ENCODE measurements around the gene GALNTL6. TPM values are rescaled to one million over a fixed set of nuclear protein-coding genes. Genes with fewer than 3 reads are reported as not detected.

GALNTL6 gene
- total and polyA plus RNA-seq, 2 donors (not counting 1 experiment from before 2014, with no cell fraction given) = 0.99 to 1.1 TPM

GRCh38 chr4:172163215-172163614 lies 350.0 kb downstream of the GALNTL6 start:
- Histone ChIP-seq H3K9ac (ENCODE audit: low read length) (no peak overlapping the region), H3K4me2 (replicated peaks; ENCODE audit: low read depth, low read length, poor library complexity, severe bottlenecking) (no peak overlapping the region), H3K79me2 (ENCODE audit: control insufficient read depth, insufficient read depth, low read length) (no peaks in the 10 kb centered on the region), H3K36me3 (replicated peaks in 1 of 2; ENCODE audit: control extremely low read depth in 1 of 2, control insufficient read depth in 1 of 2, extremely low read depth in 1 of 2, insufficient read depth in 2 of 2, low read length in 1 of 2) (no peaks in the 10 kb centered on the region), H2AFZ (ENCODE audit: insufficient read depth, low read depth, low read length, poor library complexity, severe bottlenecking) (no peak overlapping the region), H3K9me3 (ENCODE audit: control extremely low read depth in 1 of 3, control insufficient read depth in 2 of 3, insufficient read depth in 1 of 3, low read length in 2 of 3) (no peaks in the 10 kb centered on the region), H4K20me1 (ENCODE audit: control insufficient read depth, insufficient read depth, low read length, poor library complexity, severe bottlenecking) (no peaks in the 10 kb centered on the region), H3K27ac (ENCODE audit: low read length in 2 of 2) (no peak overlapping the region), H3K4me3 (ENCODE audit: control extremely low read depth in 1 of 5, extremely low read depth in 1 of 5, insufficient read depth in 1 of 5, low read depth in 2 of 5, low read length in 4 of 5) (no peak overlapping the region), H3K27me3 (replicated peaks in 1 of 4; ENCODE audit: control extremely low read depth in 1 of 4, control insufficient read depth in 3 of 4, insufficient read depth in 4 of 4, low read length in 3 of 4) (no peaks in the 10 kb centered on the region), H3K4me1 (ENCODE audit: control insufficient read depth in 2 of 2, insufficient read depth in 2 of 2, low read length in 2 of 2) (no peaks in the 10 kb centered on the region)
- H3K4me1 Mint-ChIP-seq = no peaks in the 10 kb centered on the region
- DNase-seq = no peak
- intact Hi-C loops (cut with micrococcal nuclease) = no loop called here
- TF ChIP-seq CTCF (IDR thresholded peaks at IDR 0.05) (no peak), EZH2 (IDR thresholded peaks at IDR 0.05; ENCODE audit: borderline replicate concordance, insufficient read depth, low read depth, low read length, poor library complexity, severe bottlenecking) (no peak)
- no peak overlapping the region for H3K27ac Mint-ChIP-seq
- WGBS (ENCODE audit: insufficient coverage) = no CpG with 5 or more reads among the region's 2 CpGs
- no peak overlapping the region for H3K4me3 Mint-ChIP-seq
- H3K27me3 Mint-ChIP-seq = no peaks in the 10 kb centered on the region
- H3K9me3 Mint-ChIP-seq (ENCODE audit: insufficient read depth) = no peaks in the 10 kb centered on the region
- CTCF ChIA-PET = no interaction called here
- ATAC-seq (ENCODE audit: low read depth) = no peak
- POLR2A ChIA-PET = no interaction called here

- CTCF ChIA-PET = no interaction called here
Observed at GRCh38 chr4:172168888-172169287, 355.7 kb downstream of the GALNTL6 start.

More at GRCh38 chr4:172168888-172169287, 355.7 kb downstream of the GALNTL6 start:
- Mint-ChIP-seq H3K4me1 (no peaks in the 10 kb centered on the region), H3K9me3 (ENCODE audit: insufficient read depth) (peaks cover 3% of the 10 kb centered on the region), H3K4me3 (no peak overlapping the region), H3K27me3 (no peaks in the 10 kb centered on the region), H3K27ac (no peak overlapping the region)
- H3K9ac ChIP-seq (ENCODE audit: low read length) = no peak overlapping the region
- no peak overlapping the region for H2AFZ ChIP-seq (ENCODE audit: insufficient read depth, low read depth, low read length, poor library complexity, severe bottlenecking)
- no peaks in the 10 kb centered on the region for H3K27me3 ChIP-seq (replicated peaks in 1 of 4; ENCODE audit: control extremely low read depth in 1 of 4, control insufficient read depth in 3 of 4, insufficient read depth in 4 of 4, low read length in 3 of 4)
- H3K9me3 ChIP-seq (ENCODE audit: control extremely low read depth in 1 of 3, control insufficient read depth in 2 of 3, insufficient read depth in 1 of 3, low read length in 2 of 3) = no peaks in the 10 kb centered on the region
- DNase-seq (no peak), ATAC-seq (ENCODE audit: low read depth) (no peak)
- 83% methylated on average over 2 of the region's 2 CpGs for WGBS (ENCODE audit: insufficient coverage)
- H3K79me2 ChIP-seq (ENCODE audit: control insufficient read depth, insufficient read depth, low read length) = no peaks in the 10 kb centered on the region
- H3K4me2 ChIP-seq (replicated peaks; ENCODE audit: low read depth, low read length, poor library complexity, severe bottlenecking) = no peak overlapping the region
- TF ChIP-seq CTCF (IDR thresholded peaks at IDR 0.05) (no peak), EZH2 (IDR thresholded peaks at IDR 0.05; ENCODE audit: borderline replicate concordance, insufficient read depth, low read depth, low read length, poor library complexity, severe bottlenecking) (no peak)
- H3K36me3 ChIP-seq (replicated peaks in 1 of 2; ENCODE audit: control extremely low read depth in 1 of 2, control insufficient read depth in 1 of 2, extremely low read depth in 1 of 2, insufficient read depth in 2 of 2, low read length in 1 of 2) = no peaks in the 10 kb centered on the region
- H4K20me1 ChIP-seq (ENCODE audit: control insufficient read depth, insufficient read depth, low read length, poor library complexity, severe bottlenecking) = no peaks in the 10 kb centered on the region
- H3K4me3 ChIP-seq (ENCODE audit: control extremely low read depth in 1 of 5, extremely low read depth in 1 of 5, insufficient read depth in 1 of 5, low read depth in 2 of 5, low read length in 4 of 5) = no peak overlapping the region
- POLR2A ChIA-PET = no interaction called here
- H3K4me1 ChIP-seq (ENCODE audit: control insufficient read depth in 2 of 2, insufficient read depth in 2 of 2, low read length in 2 of 2) = no peaks in the 10 kb centered on the region
- no peak overlapping the region for H3K27ac ChIP-seq (ENCODE audit: low read length in 2 of 2)
- intact Hi-C loops (cut with micrococcal nuclease) = no loop called here
